ENCODE measurements around the gene NUDT5. TPM values are rescaled to one million over a fixed set of nuclear protein-coding genes. Genes with fewer than 3 reads are reported as not detected.

The NUDT5 gene
- total and polyA plus RNA-seq, 2 donors (not counting 1 experiment from before 2014, with no cell fraction given) = 25.9 to 39.9 TPM

GRCh38 chr10:12164085-12164484 is 31.6 kb downstream of the NUDT5 start:
- CTCF ChIA-PET = no interaction called here
- peaks cover 14 to 52% of the 10 kb centered on the region in 2 experiments for H3K36me3 ChIP-seq (replicated peaks in 1 of 2; ENCODE audit: control extremely low read depth in 1 of 2, control insufficient read depth in 1 of 2, extremely low read depth in 1 of 2, insufficient read depth in 2 of 2, low read length in 1 of 2)
- POLR2A ChIA-PET = interaction anchor here (0.6 kb wide), 1 partner anchor 134 kb away, joined by 4 read pairs; no protein-coding TSS in a partner anchor

GRCh38 chr10:12162927-12163326 is 32.8 kb downstream of the NUDT5 start:
- Mint-ChIP-seq H3K27ac (no peak overlapping the region), H3K9me3 (ENCODE audit: insufficient read depth) (no peaks in the 10 kb centered on the region), H3K27me3 (no peaks in the 10 kb centered on the region), H3K4me3 (no peak overlapping the region), H3K4me1 (no peaks in the 10 kb centered on the region)
- intact Hi-C loops (cut with micrococcal nuclease) = no loop called here
- ChIA-PET CTCF (interaction anchor here (1.5 kb wide), 1 partner anchor 548 kb away, joined by 5 read pairs; no protein-coding TSS in a partner anchor), POLR2A (no interaction called here)
- H3K27ac ChIP-seq (ENCODE audit: low read length in 2 of 2) = no peak overlapping the region
- H3K4me2 ChIP-seq (replicated peaks; ENCODE audit: low read depth, low read length, poor library complexity, severe bottlenecking) = no peak overlapping the region
- 67% methylated on average over 3 of the region's 6 CpGs for WGBS (ENCODE audit: insufficient coverage)
- no peak overlapping the region for H3K4me3 ChIP-seq (ENCODE audit: control extremely low read depth in 1 of 5, extremely low read depth in 1 of 5, insufficient read depth in 1 of 5, low read depth in 2 of 5, low read length in 4 of 5)
- no peak for ATAC-seq (ENCODE audit: low read depth)
- no peak for DNase-seq
- H3K9me3 ChIP-seq (ENCODE audit: control extremely low read depth in 1 of 3, control insufficient read depth in 2 of 3, insufficient read depth in 1 of 3, low read length in 2 of 3) = no peaks in the 10 kb centered on the region
- H4K20me1 ChIP-seq (ENCODE audit: control insufficient read depth, insufficient read depth, low read length, poor library complexity, severe bottlenecking) = no peaks in the 10 kb centered on the region
- H3K4me1 ChIP-seq (ENCODE audit: control insufficient read depth in 2 of 2, insufficient read depth in 2 of 2, low read length in 2 of 2) = no peaks in the 10 kb centered on the region
- peaks cover 14 to 53% of the 10 kb centered on the region in 2 experiments for H3K36me3 ChIP-seq (replicated peaks in 1 of 2; ENCODE audit: control extremely low read depth in 1 of 2, control insufficient read depth in 1 of 2, extremely low read depth in 1 of 2, insufficient read depth in 2 of 2, low read length in 1 of 2)
- no peaks in the 10 kb centered on the region for H3K27me3 ChIP-seq (replicated peaks in 1 of 4; ENCODE audit: control extremely low read depth in 1 of 4, control insufficient read depth in 3 of 4, insufficient read depth in 4 of 4, low read length in 3 of 4)
- no peak overlapping the region for H2AFZ ChIP-seq (ENCODE audit: insufficient read depth, low read depth, low read length, poor library complexity, severe bottlenecking)
- TF ChIP-seq CTCF (IDR thresholded peaks at IDR 0.05) = no peak
- TF ChIP-seq EZH2 (IDR thresholded peaks at IDR 0.05; ENCODE audit: borderline replicate concordance, insufficient read depth, low read depth, low read length, poor library complexity, severe bottlenecking) = no peak
- no peaks in the 10 kb centered on the region for H3K79me2 ChIP-seq (ENCODE audit: control insufficient read depth, insufficient read depth, low read length)
- no peak overlapping the region for H3K9ac ChIP-seq (ENCODE audit: low read length)

More at GRCh38 chr10:12164085-12164484, 31.6 kb downstream of the NUDT5 start:
- Mint-ChIP-seq H3K4me3 (no peak overlapping the region), H3K27me3 (no peaks in the 10 kb centered on the region), H3K9me3 (ENCODE audit: insufficient read depth) (no peaks in the 10 kb centered on the region), H3K27ac (no peak overlapping the region), H3K4me1 (no peaks in the 10 kb centered on the region)
- Histone ChIP-seq H3K27me3 (replicated peaks in 1 of 4; ENCODE audit: control extremely low read depth in 1 of 4, control insufficient read depth in 3 of 4, insufficient read depth in 4 of 4, low read length in 3 of 4) (no peaks in the 10 kb centered on the region), H3K27ac (ENCODE audit: low read length in 2 of 2) (no peak overlapping the region), H2AFZ (ENCODE audit: insufficient read depth, low read depth, low read length, poor library complexity, severe bottlenecking) (no peak overlapping the region), H3K4me1 (ENCODE audit: control insufficient read depth in 2 of 2, insufficient read depth in 2 of 2, low read length in 2 of 2) (no peaks in the 10 kb centered on the region), H3K4me3 (ENCODE audit: control extremely low read depth in 1 of 5, extremely low read depth in 1 of 5, insufficient read depth in 1 of 5, low read depth in 2 of 5, low read length in 4 of 5) (no peak overlapping the region), H3K4me2 (replicated peaks; ENCODE audit: low read depth, low read length, poor library complexity, severe bottlenecking) (no peak overlapping the region), H4K20me1 (ENCODE audit: control insufficient read depth, insufficient read depth, low read length, poor library complexity, severe bottlenecking) (no peaks in the 10 kb centered on the region), H3K9ac (ENCODE audit: low read length) (no peak overlapping the region), H3K79me2 (ENCODE audit: control insufficient read depth, insufficient read depth, low read length) (no peaks in the 10 kb centered on the region), H3K9me3 (ENCODE audit: control extremely low read depth in 1 of 3, control insufficient read depth in 2 of 3, insufficient read depth in 1 of 3, low read length in 2 of 3) (no peaks in the 10 kb centered on the region)
- DNase-seq = no peak
- intact Hi-C loops (cut with micrococcal nuclease) = no loop called here
- TF ChIP-seq CTCF (IDR thresholded peaks at IDR 0.05) (no peak), EZH2 (IDR thresholded peaks at IDR 0.05; ENCODE audit: borderline replicate concordance, insufficient read depth, low read depth, low read length, poor library complexity, severe bottlenecking) (no peak)
- no peak for ATAC-seq (ENCODE audit: low read depth)
- 98% methylated on average over 7 of the region's 12 CpGs for WGBS (ENCODE audit: insufficient coverage)
